Astrocyte (in vitro differentiated cells and primary cell): ENCODE measurements around the gene LRRC23. TPM values are rescaled to one million over a fixed set of nuclear protein-coding genes. Genes with fewer than 3 reads are reported as not detected.
"Not testable (repeated sequence)": the region's sequence is repeated elsewhere in the genome, so short reads cannot be mapped to it uniquely, and the experiment has no call there.

Experiments used
- DNase-seq: peaks from one replicate; pipeline ENCODE4 v3.0.0-alpha.2; 2010; ENCODE audit warnings: low read depth
- FAIRE-seq: peaks from 2 replicates; lab custom pipeline; 2011; peaks lifted over from hg19 to GRCh38; lab: Jason Lieb, UNC
- H2AFZ ChIP-seq: 2 replicates; pipeline ENCODE4 v1.6.0; 2012; ENCODE audit warnings: low read depth, low read length, inconsistent platforms
- H3K27ac ChIP-seq: 2 replicates; pipeline ENCODE4 v1.5.1; 2011; ENCODE audit warnings: low read depth, low read length, inconsistent platforms
- H3K27me3 ChIP-seq: 2 replicates; pipeline ENCODE4 v1.6.0; 2011; ENCODE audit warnings: low read length, inconsistent platforms; ENCODE audit not compliant: insufficient read depth
- H3K36me3 ChIP-seq: 2 replicates; pipeline ENCODE4 v1.5.1; 2011; ENCODE audit warnings: low read length, inconsistent platforms; ENCODE audit not compliant: insufficient read depth
- H3K4me1 ChIP-seq: 2 replicates; pipeline ENCODE4 v1.5.1; 2011; ENCODE audit warnings: low read length, inconsistent platforms; ENCODE audit not compliant: insufficient read depth
- H3K4me2 ChIP-seq: 2 replicates; pipeline ENCODE4 v1.6.0; 2012; ENCODE audit warnings: low read length, inconsistent platforms
- H3K4me3 ChIP-seq: 2 replicates; pipeline ENCODE4 v1.5.1; 2011; ENCODE audit warnings: low read depth, mild to moderate bottlenecking, low read length, inconsistent platforms; ENCODE audit not compliant: insufficient read depth
- H3K79me2 ChIP-seq: 2 replicates; pipeline ENCODE4 v1.6.0; 2012; ENCODE audit warnings: mild to moderate bottlenecking, low read length, inconsistent platforms; ENCODE audit not compliant: insufficient read depth
- H3K9ac ChIP-seq: 2 replicates; pipeline ENCODE4 v1.6.0; 2012; ENCODE audit warnings: mild to moderate bottlenecking, low read length, inconsistent platforms
- H3K9me3 ChIP-seq: 2 replicates; pipeline ENCODE4 v1.5.1; 2012; ENCODE audit warnings: low read depth, mild to moderate bottlenecking, low read length, inconsistent platforms; ENCODE audit not compliant: insufficient read depth
- H4K20me1 ChIP-seq: 2 replicates; pipeline ENCODE4 v1.6.0; 2012; ENCODE audit warnings: low read length, inconsistent platforms; ENCODE audit not compliant: insufficient read depth
- H3K27ac Mint-ChIP-seq: one replicate; pipeline ENCODE4 v1.8.0; 2021; ENCODE audit warnings: mild to moderate bottlenecking, mixed read lengths; ENCODE audit not compliant: unreplicated experiment
- H3K27me3 Mint-ChIP-seq: one replicate; pipeline ENCODE4 v1.8.0; 2021; ENCODE audit warnings: low read depth, mixed read lengths; ENCODE audit not compliant: unreplicated experiment
- H3K36me3 Mint-ChIP-seq: one replicate; pipeline ENCODE4 v1.8.0; 2021; ENCODE audit warnings: low read depth, mixed read lengths; ENCODE audit not compliant: unreplicated experiment
- H3K4me1 Mint-ChIP-seq: one replicate; pipeline ENCODE4 v1.8.0; 2021; ENCODE audit warnings: low read depth, mixed read lengths; ENCODE audit not compliant: unreplicated experiment
- H3K4me3 Mint-ChIP-seq: one replicate; pipeline ENCODE4 v1.8.0; 2021; ENCODE audit warnings: mild to moderate bottlenecking, moderate library complexity, mixed read lengths; ENCODE audit not compliant: unreplicated experiment
- H3K9me3 Mint-ChIP-seq: one replicate; pipeline ENCODE4 v1.8.0; 2021; ENCODE audit warnings: mild to moderate bottlenecking, mixed read lengths; ENCODE audit not compliant: unreplicated experiment
- EZH2 ChIP-seq: IDR thresholded peaks from 2 replicates; pipeline ENCODE4 v1.6.1; 2012; ENCODE audit warnings: mild to moderate bottlenecking, low read length, inconsistent platforms; ENCODE audit not compliant: insufficient read depth
- total RNA-seq: library from RNA; stranded (reverse); gene quantifications from 2 replicates; pipeline ENCODE4 v1.2.1, GENCODE V29; 2021
- TF ChIP-seq, protein P1 (sequence below): IDR thresholded peaks from 2 replicates; pipeline ENCODE4 v1.5.1; 2011; ENCODE audit warnings: low read depth, mild to moderate bottlenecking, inconsistent platforms, low read length, moderate library complexity; ENCODE audit not compliant: insufficient read depth

Gene LRRC23
- total RNA-seq, 1 donor from 2014 or later: 5.2 TPM

DNA sequence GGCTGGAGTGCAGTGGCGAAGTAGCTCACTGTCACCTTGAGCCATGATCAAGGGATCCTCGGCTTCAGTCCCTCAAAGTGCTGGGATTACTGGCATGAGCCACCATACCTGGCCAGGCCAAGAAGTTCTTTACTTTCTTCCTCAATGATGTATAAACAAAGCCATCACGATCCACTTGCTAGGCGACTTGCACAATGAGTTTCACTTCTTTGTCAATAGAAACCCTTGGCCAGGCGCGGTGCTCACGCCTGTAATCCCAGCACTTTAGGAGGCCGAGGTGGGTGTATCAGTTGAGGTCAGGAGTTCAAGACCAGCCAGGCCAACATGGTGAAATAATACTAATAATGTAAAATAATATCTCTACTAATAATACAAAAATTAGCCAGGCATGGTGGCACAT is 17.2 kb upstream of the LRRC23 start:
- FAIRE-seq: no peak
- Histone ChIP-seq H4K20me1 (no peaks in the 10 kb centered on the region), H3K9me3 (no peaks in the 10 kb centered on the region), H3K4me1 (peaks cover 12% of the 10 kb centered on the region), H3K27ac (no peak overlapping the region), H3K4me3 (no peak overlapping the region), H3K4me2 (no peak overlapping the region), H3K27me3 (no peaks in the 10 kb centered on the region), H3K36me3 (no peaks in the 10 kb centered on the region), H3K79me2 (no peaks in the 10 kb centered on the region), H2AFZ (no peak overlapping the region), H3K9ac (no peak overlapping the region)
- Mint-ChIP-seq H3K27ac (no peak overlapping the region), H3K9me3 (no peaks in the 10 kb centered on the region), H3K4me3 (no peak overlapping the region), H3K36me3 (peaks cover 10% of the 10 kb centered on the region), H3K27me3 (no peaks in the 10 kb centered on the region), H3K4me1 (peaks cover 2% of the 10 kb centered on the region)
- no peak for DNase-seq
- no peak for TF ChIP-seq EZH2
- TF ChIP-seq, protein P1, sequence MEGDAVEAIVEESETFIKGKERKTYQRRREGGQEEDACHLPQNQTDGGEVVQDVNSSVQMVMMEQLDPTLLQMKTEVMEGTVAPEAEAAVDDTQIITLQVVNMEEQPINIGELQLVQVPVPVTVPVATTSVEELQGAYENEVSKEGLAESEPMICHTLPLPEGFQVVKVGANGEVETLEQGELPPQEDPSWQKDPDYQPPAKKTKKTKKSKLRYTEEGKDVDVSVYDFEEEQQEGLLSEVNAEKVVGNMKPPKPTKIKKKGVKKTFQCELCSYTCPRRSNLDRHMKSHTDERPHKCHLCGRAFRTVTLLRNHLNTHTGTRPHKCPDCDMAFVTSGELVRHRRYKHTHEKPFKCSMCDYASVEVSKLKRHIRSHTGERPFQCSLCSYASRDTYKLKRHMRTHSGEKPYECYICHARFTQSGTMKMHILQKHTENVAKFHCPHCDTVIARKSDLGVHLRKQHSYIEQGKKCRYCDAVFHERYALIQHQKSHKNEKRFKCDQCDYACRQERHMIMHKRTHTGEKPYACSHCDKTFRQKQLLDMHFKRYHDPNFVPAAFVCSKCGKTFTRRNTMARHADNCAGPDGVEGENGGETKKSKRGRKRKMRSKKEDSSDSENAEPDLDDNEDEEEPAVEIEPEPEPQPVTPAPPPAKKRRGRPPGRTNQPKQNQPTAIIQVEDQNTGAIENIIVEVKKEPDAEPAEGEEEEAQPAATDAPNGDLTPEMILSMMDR: no peak

DNA sequence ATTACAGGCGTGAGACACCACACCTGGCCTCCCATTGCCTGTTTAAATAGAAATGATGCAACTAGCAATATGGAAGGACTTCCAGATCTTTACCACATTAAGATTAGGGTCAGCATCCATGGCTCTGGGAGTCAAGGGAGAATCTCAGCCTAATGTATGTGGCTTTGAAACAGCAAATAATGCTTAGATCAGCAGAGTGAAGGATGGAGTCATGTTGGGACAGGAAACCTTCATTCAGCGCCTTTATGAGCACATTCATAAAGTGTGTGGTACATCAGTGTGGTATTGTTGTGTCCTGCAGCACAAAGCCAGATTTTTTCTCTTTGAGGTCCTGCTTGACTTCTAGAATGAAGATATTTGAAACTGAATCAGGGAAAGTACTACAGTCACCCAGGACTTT is 16.3 kb upstream of the LRRC23 start:
- Mint-ChIP-seq H3K27ac (no peak overlapping the region), H3K4me1 (peaks cover 2% of the 10 kb centered on the region)

GRCh38 chr12:6888794-6889193 is 15.8 kb upstream of the LRRC23 start:
- H3K36me3 ChIP-seq, H3K9me3 ChIP-seq, H3K9me3 Mint-ChIP-seq, H3K36me3 Mint-ChIP-seq, H3K4me3 ChIP-seq, H4K20me1 ChIP-seq, H3K79me2 ChIP-seq, H3K9ac ChIP-seq, FAIRE-seq, H3K27me3 ChIP-seq, H2AFZ ChIP-seq, H3K27ac ChIP-seq, H3K27me3 Mint-ChIP-seq, H3K4me1 Mint-ChIP-seq, H3K4me2 ChIP-seq, DNase-seq, H3K27ac Mint-ChIP-seq, H3K4me3 Mint-ChIP-seq: not testable (repeated sequence)
- peaks cover 12% of the 10 kb centered on the region for H3K4me1 ChIP-seq

More for the DNA sequence above, 16.3 kb upstream of the LRRC23 start:
- Histone ChIP-seq H3K36me3 (no peaks in the 10 kb centered on the region), H3K4me2 (no peak overlapping the region), H4K20me1 (no peaks in the 10 kb centered on the region), H3K27me3 (no peaks in the 10 kb centered on the region), H3K27ac (no peak overlapping the region), H3K4me1 (peaks cover 12% of the 10 kb centered on the region), H2AFZ (no peak overlapping the region), H3K9me3 (no peaks in the 10 kb centered on the region), H3K9ac (no peak overlapping the region), H3K79me2 (no peaks in the 10 kb centered on the region), H3K4me3 (no peak overlapping the region)
- Mint-ChIP-seq H3K4me3 (no peak overlapping the region), H3K27me3 (no peaks in the 10 kb centered on the region), H3K36me3 (peaks cover 8% of the 10 kb centered on the region), H3K9me3 (no peaks in the 10 kb centered on the region)
- DNase-seq: no peak
- no peak for FAIRE-seq
- TF ChIP-seq, protein P1: no peak
- TF ChIP-seq EZH2: no peak

DNA sequence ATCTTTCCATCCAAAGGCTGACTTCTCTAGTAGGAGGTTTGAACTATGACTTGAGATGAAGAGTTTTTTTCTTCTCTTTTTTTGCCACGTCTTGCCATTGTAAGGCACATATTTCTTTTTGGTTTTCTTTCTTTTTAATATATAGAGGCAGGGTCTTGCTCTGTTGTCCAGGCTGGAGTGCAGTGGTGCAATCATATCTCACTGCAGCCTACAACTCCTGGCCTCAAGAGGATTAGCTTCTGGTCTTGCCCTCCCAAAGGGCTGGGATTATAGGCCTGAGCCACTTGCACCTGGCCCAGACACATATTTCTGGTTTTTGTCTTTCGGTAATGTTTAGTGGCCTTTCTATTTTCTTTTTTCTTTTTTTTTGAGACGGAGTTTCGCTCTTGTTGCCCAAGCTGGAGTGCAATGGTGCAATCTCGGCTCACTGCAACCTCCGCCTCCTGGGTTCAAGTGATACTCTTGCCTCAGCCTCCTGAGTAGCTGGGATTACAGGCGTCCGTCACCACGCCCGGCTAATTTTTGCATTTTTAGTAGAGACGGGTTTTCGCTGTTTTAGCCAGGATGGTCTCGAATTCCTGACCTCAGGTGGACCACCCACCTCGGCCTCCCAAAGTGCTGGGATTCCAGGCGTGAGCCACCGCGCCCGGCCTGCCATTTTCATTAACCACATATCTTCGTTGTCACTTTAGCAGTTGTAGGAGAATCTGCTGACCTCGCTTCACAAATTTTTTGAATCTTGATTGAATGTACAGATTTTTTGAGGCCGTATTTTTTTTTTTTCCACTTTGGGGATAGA is 14.6 kb upstream of the LRRC23 start:
- H3K9me3 Mint-ChIP-seq, DNase-seq, H3K27me3 Mint-ChIP-seq, FAIRE-seq, H3K4me3 ChIP-seq, H3K4me1 Mint-ChIP-seq, H3K36me3 ChIP-seq, H3K27me3 ChIP-seq, H2AFZ ChIP-seq, H3K79me2 ChIP-seq, H3K9me3 ChIP-seq, H4K20me1 ChIP-seq, H3K36me3 Mint-ChIP-seq: not testable (repeated sequence)
- H3K9ac ChIP-seq: peak overlapping the region; percentile 75
- peaks cover 12% of the 10 kb centered on the region for H3K4me1 ChIP-seq
- H3K27ac ChIP-seq: peak overlapping the region; percentile 91
- H3K4me3 Mint-ChIP-seq: peak overlapping the region; percentile 72
- H3K4me2 ChIP-seq: peak overlapping the region; percentile 85
- H3K27ac Mint-ChIP-seq: peak overlapping the region; percentile 97
